Endothelial cell (in vitro differentiated cells): Measurements from ENCODE around the gene RSF1. TPM values are rescaled to one million over a fixed set of nuclear protein-coding genes. Genes with fewer than 3 reads are reported as not detected.
A peak's percentile ranks its signal among the peaks of the same experiment; 100 is the strongest.
"Not testable (repeated sequence)": the region's sequence is repeated elsewhere in the genome, so short reads cannot be mapped to it uniquely, and the experiment has no call there.

Source experiments
- DNase-seq: peaks from one replicate; pipeline ENCODE4 v3.0.0; 2021; ENCODE audit warnings: low spot score
- H3K27ac Mint-ChIP-seq: one replicate; pipeline ENCODE4 v1.8.0; 2021; ENCODE audit warnings: mixed read lengths, inconsistent platforms; ENCODE audit not compliant: unreplicated experiment
- H3K27me3 Mint-ChIP-seq: one replicate; pipeline ENCODE4 v1.8.0; 2021; ENCODE audit warnings: mild to moderate bottlenecking, moderate library complexity, mixed read lengths, inconsistent platforms; ENCODE audit not compliant: unreplicated experiment
- H3K36me3 Mint-ChIP-seq: one replicate; pipeline ENCODE4 v1.8.0; 2021; ENCODE audit warnings: mild to moderate bottlenecking, low read depth, mixed read lengths, inconsistent platforms; ENCODE audit not compliant: unreplicated experiment
- H3K4me1 Mint-ChIP-seq: one replicate; pipeline ENCODE4 v1.8.0; 2021; ENCODE audit warnings: mild to moderate bottlenecking, mixed read lengths, inconsistent platforms; ENCODE audit not compliant: unreplicated experiment
- H3K4me3 Mint-ChIP-seq: one replicate; pipeline ENCODE4 v1.8.0; 2021; ENCODE audit warnings: mild to moderate bottlenecking, mixed read lengths, inconsistent platforms; ENCODE audit not compliant: unreplicated experiment
- H3K9me3 Mint-ChIP-seq: one replicate; pipeline ENCODE4 v1.8.0; 2021; ENCODE audit warnings: mixed read lengths, inconsistent platforms; ENCODE audit not compliant: unreplicated experiment
- CTCF ChIP-seq: fragments of 200-600 bp; sonication (generic); IDR thresholded peaks from one replicate; pipeline ENCODE4 v1.5.0; 2021; ENCODE audit warnings: antibody characterized with exemption; ENCODE audit not compliant: unreplicated experiment
- total RNA-seq: library from RNA; stranded (reverse); fragmentation: NEBNext Ultra II Directional; extraction: Animal tissue kit (Norgen Biotek cat#: 25700); gene quantifications from one replicate; pipeline ENCODE4 v1.2.1, GENCODE V29; 2021; ENCODE audit not compliant: unreplicated experiment

Gene RSF1
- total RNA-seq, 1 donor from 2014 or later, result 73.7 TPM

GRCh38 chr11:77854838-77855237, 34.3 kb upstream of the RSF1 start:
- Mint-ChIP-seq H3K27ac (no peak overlapping the region), H3K27me3 (peaks cover 8% of the 10 kb centered on the region), H3K4me3 (no peak overlapping the region), H3K36me3 (peaks cover 63% of the 10 kb centered on the region), H3K4me1 (no peaks in the 10 kb centered on the region), H3K9me3 (peaks cover 15% of the 10 kb centered on the region)
- TF ChIP-seq CTCF, result no peak
- no peak for DNase-seq

GRCh38 chr11:77851503-77851902, 31.0 kb upstream of the RSF1 start:
- peaks cover 4% of the 10 kb centered on the region for H3K27me3 Mint-ChIP-seq
- H3K36me3 Mint-ChIP-seq, result peaks cover 49% of the 10 kb centered on the region
- peaks cover 13% of the 10 kb centered on the region for H3K9me3 Mint-ChIP-seq
- H3K4me1 Mint-ChIP-seq, result no peaks in the 10 kb centered on the region
- no peak for TF ChIP-seq CTCF
- no peak overlapping the region for H3K4me3 Mint-ChIP-seq
- no peak for DNase-seq
- H3K27ac Mint-ChIP-seq, result no peak overlapping the region

- H3K4me1 Mint-ChIP-seq, H3K9me3 Mint-ChIP-seq, DNase-seq, H3K27me3 Mint-ChIP-seq, H3K27ac Mint-ChIP-seq: not testable (repeated sequence)
- H3K36me3 Mint-ChIP-seq, result peaks cover 45% of the 10 kb centered on the region
- H3K4me3 Mint-ChIP-seq, result peak overlapping the region; percentile 28
These were observed 23.2 kb upstream of the RSF1 start for GRCh38 chr11:77843700-77844099.

GRCh38 chr11:77842441-77843121, 22.1 kb upstream of the RSF1 start:
- DNase-seq, result no peak
- peaks cover 45% of the 10 kb centered on the region for H3K36me3 Mint-ChIP-seq
- H3K9me3 Mint-ChIP-seq, result peaks cover 6% of the 10 kb centered on the region
- H3K4me3 Mint-ChIP-seq, result no peak overlapping the region
- no peak for TF ChIP-seq CTCF
- H3K27me3 Mint-ChIP-seq, result peaks cover 3% of the 10 kb centered on the region
- no peaks in the 10 kb centered on the region for H3K4me1 Mint-ChIP-seq
- no peak overlapping the region for H3K27ac Mint-ChIP-seq

- H3K9me3 Mint-ChIP-seq, result no peaks in the 10 kb centered on the region
These were observed 12.8 kb upstream of the RSF1 start for GRCh38 chr11:77833302-77833701.

More at GRCh38 chr11:77833302-77833701, 12.8 kb upstream of the RSF1 start:
- no peak for DNase-seq
- H3K4me3 Mint-ChIP-seq, result no peak overlapping the region
- peaks cover 10% of the 10 kb centered on the region for H3K36me3 Mint-ChIP-seq
- no peaks in the 10 kb centered on the region for H3K27me3 Mint-ChIP-seq
- no peaks in the 10 kb centered on the region for H3K4me1 Mint-ChIP-seq
- H3K27ac Mint-ChIP-seq, result no peak overlapping the region
- TF ChIP-seq CTCF, result no peak
